ENCODE results near the gene LAMA1.

LAMA1 gene

GRCh38 chr18:6979954-6980353 lies 137.6 kb downstream of the LAMA1 start:
- DNase-seq, result no peak

- DNase-seq, result no peak
These were observed 140.7 kb downstream of the LAMA1 start for GRCh38 chr18:6976935-6977334.

- DNase-seq, result no peak
These were observed 142.5 kb downstream of the LAMA1 start for GRCh38 chr18:6975084-6975483.

- no peak for DNase-seq
These were observed 145.6 kb downstream of the LAMA1 start for GRCh38 chr18:6971823-6972478.

- DNase-seq, result no peak
These were observed 154.0 kb downstream of the LAMA1 start for GRCh38 chr18:6963452-6964097.

GRCh38 chr18:6962571-6963451 lies 154.8 kb downstream of the LAMA1 start:
- no peak for DNase-seq

GRCh38 chr18:6961331-6961730 lies 156.3 kb downstream of the LAMA1 start:
- DNase-seq, result no peak

GRCh38 chr18:6960656-6961055 lies 156.9 kb downstream of the LAMA1 start:
- peak; percentile 91 for DNase-seq

GRCh38 chr18:6960124-6960523 lies 157.5 kb downstream of the LAMA1 start:
- DNase-seq, result no peak

GRCh38 chr18:6959110-6959509 lies 158.5 kb downstream of the LAMA1 start:
- DNase-seq, result no peak

GRCh38 chr18:6956999-6957398 lies 160.6 kb downstream of the LAMA1 start:
- no peak for DNase-seq

GRCh38 chr18:6956495-6956894 lies 161.1 kb downstream of the LAMA1 start:
- DNase-seq, result no peak

GRCh38 chr18:6955304-6955703 lies 162.3 kb downstream of the LAMA1 start:
- no peak for DNase-seq

- no peak for DNase-seq
These were observed 163.1 kb downstream of the LAMA1 start for GRCh38 chr18:6954501-6954900.

GRCh38 chr18:6951336-6952090 lies 166.1 kb downstream of the LAMA1 start:
- no peak for DNase-seq

GRCh38 chr18:6950641-6951040 lies 167.0 kb downstream of the LAMA1 start:
- no peak for DNase-seq

GRCh38 chr18:6949800-6950586 lies 167.6 kb downstream of the LAMA1 start:
- no peak for DNase-seq

GRCh38 chr18:6948281-6949055 lies 169.1 kb downstream of the LAMA1 start:
- DNase-seq, result no peak

GRCh38 chr18:6947338-6948030 lies 170.1 kb downstream of the LAMA1 start:
- no peak for DNase-seq

GRCh38 chr18:6943143-6943542 lies 174.5 kb downstream of the LAMA1 start:
- no peak for DNase-seq

- DNase-seq, result no peak
These were observed 174.9 kb downstream of the LAMA1 start for GRCh38 chr18:6942742-6943141.
